HG02763 (cell line): ENCODE data around the gene EMD.

Experiments
- ATAC-seq: cut with Tn5 transposase; IDR thresholded peaks from one replicate; pipeline ENCODE4 v1.9.1; 2021; ENCODE audit warnings: mild to moderate bottlenecking, moderate library complexity; ENCODE audit not compliant: unreplicated experiment

Gene EMD

GRCh38 chrX:154355094-154355775, 23.9 kb upstream of the EMD start:
- no peak for ATAC-seq

- ATAC-seq = no peak
Measured at GRCh38 chrX:154355776-154356140, 23.3 kb upstream of the EMD start.

DNA sequence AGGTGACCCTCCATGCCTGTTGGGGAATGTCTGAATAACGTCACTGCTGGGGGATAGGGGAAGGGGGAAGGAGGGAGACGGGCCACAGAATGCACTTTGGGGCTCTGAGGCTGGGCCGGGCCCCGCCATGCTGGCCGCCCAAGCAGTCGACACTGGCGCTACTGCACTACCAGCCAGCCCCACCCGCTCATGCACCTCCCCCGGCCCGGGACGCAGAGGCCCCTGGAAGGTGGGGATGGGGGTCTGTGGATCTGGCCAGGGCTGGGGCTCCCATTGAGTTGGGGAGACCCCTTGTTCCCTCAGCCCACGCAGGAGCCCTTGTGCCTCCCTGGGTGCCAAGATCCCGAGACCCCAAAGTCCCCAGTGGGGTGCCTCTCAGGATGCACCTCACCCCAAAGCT, 22.5 kb upstream of the EMD start:
- no peak for ATAC-seq

- ATAC-seq = no peak
Measured at GRCh38 chrX:154357205-154357604, 21.9 kb upstream of the EMD start.

DNA sequence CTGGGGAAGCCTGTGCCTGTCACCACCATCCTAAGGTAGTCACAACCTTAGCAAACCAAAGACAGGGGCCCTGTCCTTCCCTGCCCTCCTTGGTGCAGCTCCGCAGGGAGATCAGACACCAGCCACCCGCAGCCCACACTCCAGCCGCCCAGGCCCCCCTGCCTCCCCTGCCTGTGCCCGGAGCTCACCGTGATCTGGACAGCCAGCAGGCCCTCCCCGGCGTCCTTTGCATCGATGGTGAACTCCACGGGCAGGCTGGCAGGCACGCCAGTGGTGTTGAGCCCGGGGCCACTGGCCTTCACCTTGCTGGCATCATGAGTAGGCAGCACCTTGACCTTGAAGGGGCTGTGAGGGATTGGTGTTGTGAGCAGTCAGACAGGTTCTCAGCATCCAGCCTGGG, 21.1 kb upstream of the EMD start:
- ATAC-seq = no peak

- no peak for ATAC-seq
Measured at GRCh38 chrX:154358829-154359228, 20.3 kb upstream of the EMD start.

- ATAC-seq = no peak
Measured at GRCh38 chrX:154359362-154360154, 19.5 kb upstream of the EMD start.

GRCh38 chrX:154360155-154360713, 18.9 kb upstream of the EMD start:
- no peak for ATAC-seq

- ATAC-seq = no peak
Measured at GRCh38 chrX:154362085-154362742, 16.9 kb upstream of the EMD start.

GRCh38 chrX:154363706-154364439, 15.2 kb upstream of the EMD start:
- no peak for ATAC-seq

- ATAC-seq = no peak
Measured at GRCh38 chrX:154365052-154365600, 14.0 kb upstream of the EMD start.

GRCh38 chrX:154365997-154366665, 13.0 kb upstream of the EMD start:
- ATAC-seq = no peak

DNA sequence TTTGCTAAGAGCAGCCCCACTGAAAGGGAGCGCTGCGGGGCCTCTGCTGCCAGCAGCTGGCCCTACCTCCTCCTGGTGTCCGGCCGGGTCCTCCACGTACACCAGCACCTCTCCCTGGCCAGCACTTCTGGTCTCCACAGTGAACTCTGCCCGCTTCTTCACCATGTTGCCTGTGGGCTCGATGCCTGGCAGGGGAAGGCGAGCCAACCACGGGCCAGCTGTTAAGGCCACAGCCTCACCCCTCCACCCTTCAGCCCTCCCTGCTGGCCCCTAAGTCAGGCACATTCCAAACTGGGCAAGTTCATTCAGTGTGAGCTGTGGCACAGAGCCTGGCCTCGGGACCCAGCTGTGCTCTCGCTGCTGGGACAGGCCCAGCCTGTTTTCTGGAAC, 12.4 kb upstream of the EMD start:
- ATAC-seq = no peak

- ATAC-seq = no peak
Measured at GRCh38 chrX:154367474-154368308, 11.4 kb upstream of the EMD start.

DNA sequence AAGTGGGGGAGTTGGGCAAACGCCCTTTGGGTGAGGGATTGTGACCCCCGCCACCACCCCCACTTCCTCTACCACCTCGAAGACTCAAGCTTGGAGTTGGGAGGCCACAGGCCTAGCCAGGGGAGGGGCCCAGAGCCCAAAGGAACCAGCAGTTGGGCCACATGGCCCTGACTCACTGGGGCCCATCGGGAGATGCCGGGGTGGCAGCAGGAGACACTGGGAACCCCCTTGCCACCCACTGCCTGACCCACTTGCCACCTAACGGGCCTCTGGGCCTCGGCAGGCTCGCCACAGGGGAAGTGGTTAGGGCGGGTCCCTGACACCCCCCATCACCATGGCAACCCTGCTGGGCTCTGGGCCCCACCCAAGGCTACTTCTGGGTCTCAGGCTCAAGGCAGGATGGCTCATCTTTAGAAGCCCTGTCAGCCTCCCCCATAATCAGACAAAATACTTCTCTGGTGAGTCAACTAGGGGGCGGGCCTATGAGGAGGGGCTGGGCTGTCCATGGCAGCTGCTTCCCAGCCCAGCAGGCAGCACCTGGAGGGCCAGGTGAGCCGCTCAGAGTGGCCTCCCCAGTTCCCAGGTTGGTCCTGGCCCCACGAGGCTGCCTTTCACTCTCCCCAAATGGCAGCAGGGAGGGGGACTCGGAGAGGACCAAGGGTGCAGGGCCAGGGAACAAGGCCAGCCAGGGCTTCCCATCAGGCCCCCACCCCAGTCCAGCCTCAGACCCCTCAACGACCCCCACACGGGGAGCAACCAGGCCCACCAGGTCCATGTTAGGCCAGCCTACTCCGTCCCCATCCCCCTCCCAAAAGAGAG, 10.3 kb upstream of the EMD start:
- no peak for ATAC-seq

DNA sequence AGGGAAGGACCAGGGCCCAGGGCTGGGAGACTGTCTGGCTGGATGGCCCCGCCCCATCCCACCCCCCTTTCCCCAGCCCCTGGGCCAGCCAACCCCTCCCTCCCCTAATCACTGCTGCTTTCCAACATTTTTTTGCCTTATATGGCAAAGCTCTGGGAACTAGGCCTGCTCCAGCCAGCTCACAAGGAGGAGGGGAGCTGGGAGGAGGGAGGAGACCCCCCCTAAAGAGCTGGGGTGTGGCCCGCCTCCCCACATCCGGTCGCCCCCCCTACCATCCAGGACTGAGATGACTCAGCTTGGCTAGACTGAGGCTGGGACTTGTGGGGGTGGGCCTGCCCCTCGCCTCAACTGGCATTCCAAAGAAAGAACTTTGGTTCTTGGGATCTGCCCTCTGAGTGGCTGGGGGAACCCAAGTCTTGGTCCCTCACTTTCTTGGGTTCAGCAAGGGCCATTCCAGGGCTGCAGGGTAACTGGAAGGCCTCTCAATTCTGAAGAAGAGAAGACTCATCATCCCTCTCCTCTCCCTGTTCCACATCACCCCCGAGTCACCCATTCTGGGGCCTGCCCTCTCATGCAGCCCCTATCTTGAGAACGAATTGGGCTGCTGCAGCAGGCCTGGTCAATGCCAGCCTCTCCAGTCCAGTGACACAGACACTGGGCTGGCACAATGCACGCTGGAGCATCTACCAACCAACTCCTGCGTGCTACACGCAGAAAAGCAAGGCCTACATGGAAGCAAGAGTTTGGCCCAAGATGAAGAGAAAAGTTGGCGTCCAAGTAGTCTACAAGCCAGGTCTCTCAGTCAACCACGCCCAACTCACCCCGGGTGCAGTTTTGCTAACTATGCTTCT, 9.4 kb upstream of the EMD start:
- ATAC-seq = no peak

DNA sequence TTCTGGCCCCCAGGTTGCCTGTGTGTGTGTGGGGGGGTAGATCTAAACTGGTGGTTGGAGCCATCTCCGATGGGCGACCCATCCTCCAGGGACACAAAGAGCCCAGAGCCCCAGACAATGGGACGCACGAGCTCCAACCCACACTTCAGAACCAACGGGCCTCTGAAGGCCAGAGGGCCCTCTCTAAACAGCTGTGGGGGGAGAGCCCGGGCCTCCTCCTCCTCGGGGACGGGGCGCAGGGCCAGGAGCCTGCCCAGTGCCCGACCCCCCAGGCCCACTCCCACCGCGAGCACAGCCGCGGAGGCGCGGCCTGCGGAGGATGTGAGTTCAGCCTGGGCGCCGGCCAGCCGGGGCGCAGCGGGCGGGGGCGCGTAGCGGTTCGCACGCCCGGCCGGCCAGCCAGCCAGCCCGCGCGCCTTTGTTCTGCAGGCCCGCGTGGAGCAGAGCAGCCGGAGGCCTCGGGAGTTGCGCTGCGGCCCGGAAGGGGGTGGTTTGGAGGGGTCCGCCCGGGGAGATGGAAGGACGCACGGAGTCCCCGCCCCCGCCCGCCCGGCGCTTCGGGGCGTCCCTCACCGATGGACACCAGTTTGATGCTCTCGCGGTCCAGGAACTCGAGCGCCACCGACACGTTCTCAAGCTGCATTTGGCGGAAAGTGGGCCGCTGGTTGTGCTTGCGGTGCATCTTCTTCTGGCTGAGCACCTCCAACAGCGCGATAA, 8.6 kb upstream of the EMD start:
- ATAC-seq = no peak
